ENCODE results near the gene HPN.
A peak's percentile ranks its signal among the peaks of the same experiment; 100 is the strongest.

The HPN gene

GRCh38 chr19:35039881-35040825, 1.4 kb upstream of the HPN start:
- peaks cover 13% of the 10 kb centered on the region for H3K79me1 ChIP-seq (ENCODE audit: low read length)
- H2AFZ ChIP-seq (ENCODE audit: insufficient read depth, low read length, poor library complexity) = no peak overlapping the region
- H2AK5ac ChIP-seq (ENCODE audit: low read length) = no peak overlapping the region
- no peaks in the 10 kb centered on the region for H3K36me3 ChIP-seq (ENCODE audit: control insufficient read depth in 1 of 2, insufficient read depth in 2 of 2, low read length in 2 of 2)
- H3K9me3 ChIP-seq (ENCODE audit: insufficient read depth, low read depth, low read length) = peaks cover 3% of the 10 kb centered on the region
- H3K4me3 ChIP-seq (ENCODE audit: low read depth, low read length) = peak overlapping the region; percentile 15
- peak overlapping the region; percentile 5 for H2BK12ac ChIP-seq (ENCODE audit: low read length)
- no peak overlapping the region for H4K8ac ChIP-seq (ENCODE audit: low read depth, low read length)
- H2BK120ac ChIP-seq (ENCODE audit: insufficient read depth, low read length, poor library complexity) = no peak overlapping the region
- DNase-seq = no peak
- H4K12ac ChIP-seq (ENCODE audit: low read depth, low read length) = no peak overlapping the region
- H3K4ac ChIP-seq (ENCODE audit: low read depth, low read length) = no peak overlapping the region
- H3K27me3 ChIP-seq (ENCODE audit: insufficient read depth, low read length) = no peaks in the 10 kb centered on the region
- H2BK5ac ChIP-seq (ENCODE audit: low read depth, low read length, poor library complexity) = no peak overlapping the region
- no peak overlapping the region for H3K23ac ChIP-seq (ENCODE audit: low read length)
- H3K9ac ChIP-seq (ENCODE audit: low read length) = no peak overlapping the region
- no peak overlapping the region for H3K27ac ChIP-seq (ENCODE audit: low read depth, low read length)
- no peak overlapping the region for H3K18ac ChIP-seq (ENCODE audit: low read length)
- no peak overlapping the region for H3K14ac ChIP-seq (ENCODE audit: low read length)
- H3K4me2 ChIP-seq (ENCODE audit: low read length) = peak overlapping the region; percentile 81
- H3K79me2 ChIP-seq (ENCODE audit: control insufficient read depth, insufficient read depth, low read length, poor library complexity) = no peaks in the 10 kb centered on the region
- H3K4me1 ChIP-seq (ENCODE audit: control insufficient read depth in 1 of 2, insufficient read depth in 2 of 2, low read length in 2 of 2) = peaks cover 13 to 17% of the 10 kb centered on the region in 2 experiments
- no CpG with 5 or more reads among the region's 39 CpGs for WGBS (ENCODE audit: extremely low coverage, insufficient coverage, insufficient read length)
- peak overlapping the region; percentile 1 for H4K91ac ChIP-seq (ENCODE audit: low read depth, low read length)

- Histone ChIP-seq H4K91ac (ENCODE audit: low read depth, low read length) (peak overlapping the region; percentile 91), H4K12ac (ENCODE audit: low read depth, low read length) (peak overlapping the region; percentile 55), H2AK5ac (ENCODE audit: low read length) (peak overlapping the region; percentile 11), H3K27me3 (ENCODE audit: insufficient read depth, low read length) (no peaks in the 10 kb centered on the region), H3K27ac (ENCODE audit: low read depth, low read length) (peak overlapping the region; percentile 72), H3K79me1 (ENCODE audit: low read length) (peaks cover 13% of the 10 kb centered on the region), H3K4me2 (ENCODE audit: low read length) (peak overlapping the region; percentile 81), H4K8ac (ENCODE audit: low read depth, low read length) (peak overlapping the region; percentile 80), H2BK12ac (ENCODE audit: low read length) (peak overlapping the region; percentile 58), H3K4ac (ENCODE audit: low read depth, low read length) (peak overlapping the region; percentile 57), H3K4me1 (ENCODE audit: control insufficient read depth in 1 of 2, insufficient read depth in 2 of 2, low read length in 2 of 2) (peaks cover 13 to 17% of the 10 kb centered on the region in 2 experiments), H3K4me3 (ENCODE audit: low read depth, low read length) (peak overlapping the region; percentile 55), H3K18ac (ENCODE audit: low read length) (peak overlapping the region; percentile 74), H3K9ac (ENCODE audit: low read length) (peak overlapping the region; percentile 33), H2BK5ac (ENCODE audit: low read depth, low read length, poor library complexity) (peak overlapping the region; percentile 77), H2BK120ac (ENCODE audit: insufficient read depth, low read length, poor library complexity) (peak overlapping the region; percentile 79), H3K36me3 (ENCODE audit: control insufficient read depth in 1 of 2, insufficient read depth in 2 of 2, low read length in 2 of 2) (no peaks in the 10 kb centered on the region), H3K23ac (ENCODE audit: low read length) (no peak overlapping the region), H3K9me3 (ENCODE audit: insufficient read depth, low read depth, low read length) (peaks cover 3% of the 10 kb centered on the region), H3K14ac (ENCODE audit: low read length) (peak overlapping the region; percentile 82), H3K79me2 (ENCODE audit: control insufficient read depth, insufficient read depth, low read length, poor library complexity) (no peaks in the 10 kb centered on the region), H2AFZ (ENCODE audit: insufficient read depth, low read length, poor library complexity) (peak overlapping the region; percentile 81)
- WGBS (ENCODE audit: extremely low coverage, insufficient coverage, insufficient read length) = no CpG with 5 or more reads among the region's 36 CpGs
- peak in 1 of 2 donors; percentile 26 for DNase-seq
Observed at GRCh38 chr19:35040826-35041547, 534 bp upstream of the HPN start.

GRCh38 chr19:35042056-35042730, 672 bp downstream of the HPN start:
- Histone ChIP-seq H2AFZ (ENCODE audit: insufficient read depth, low read length, poor library complexity) (peak overlapping the region; percentile 37), H3K79me2 (ENCODE audit: control insufficient read depth, insufficient read depth, low read length, poor library complexity) (no peaks in the 10 kb centered on the region), H3K4me3 (ENCODE audit: low read depth, low read length) (no peak overlapping the region), H4K8ac (ENCODE audit: low read depth, low read length) (peak overlapping the region; percentile 73), H2BK120ac (ENCODE audit: insufficient read depth, low read length, poor library complexity) (peak overlapping the region; percentile 40), H3K36me3 (ENCODE audit: control insufficient read depth in 1 of 2, insufficient read depth in 2 of 2, low read length in 2 of 2) (no peaks in the 10 kb centered on the region), H2BK12ac (ENCODE audit: low read length) (peak overlapping the region; percentile 62), H4K12ac (ENCODE audit: low read depth, low read length) (peak overlapping the region; percentile 65), H3K14ac (ENCODE audit: low read length) (peak overlapping the region; percentile 5), H3K4me1 (ENCODE audit: control insufficient read depth in 1 of 2, insufficient read depth in 2 of 2, low read length in 2 of 2) (peaks cover 13 to 17% of the 10 kb centered on the region in 2 experiments), H3K27me3 (ENCODE audit: insufficient read depth, low read length) (no peaks in the 10 kb centered on the region), H3K9ac (ENCODE audit: low read length) (no peak overlapping the region), H3K23ac (ENCODE audit: low read length) (no peak overlapping the region), H3K27ac (ENCODE audit: low read depth, low read length) (no peak overlapping the region), H2BK5ac (ENCODE audit: low read depth, low read length, poor library complexity) (no peak overlapping the region), H3K9me3 (ENCODE audit: insufficient read depth, low read depth, low read length) (peaks cover 3% of the 10 kb centered on the region), H3K4ac (ENCODE audit: low read depth, low read length) (peak overlapping the region; percentile 60), H3K79me1 (ENCODE audit: low read length) (peaks cover 13% of the 10 kb centered on the region), H4K91ac (ENCODE audit: low read depth, low read length) (peak overlapping the region; percentile 75), H3K18ac (ENCODE audit: low read length) (peak overlapping the region; percentile 28), H2AK5ac (ENCODE audit: low read length) (peak overlapping the region; percentile 91), H3K4me2 (ENCODE audit: low read length) (peak overlapping the region; percentile 39)
- no CpG with 5 or more reads among the region's 14 CpGs for WGBS (ENCODE audit: extremely low coverage, insufficient coverage, insufficient read length)
- no peak for DNase-seq

GRCh38 chr19:35042954-35043604, 1.6 kb downstream of the HPN start:
- H3K36me3 ChIP-seq (ENCODE audit: control insufficient read depth in 1 of 2, insufficient read depth in 2 of 2, low read length in 2 of 2) = no peaks in the 10 kb centered on the region
- H3K14ac ChIP-seq (ENCODE audit: low read length) = no peak overlapping the region
- no peak overlapping the region for H4K8ac ChIP-seq (ENCODE audit: low read depth, low read length)
- no peak overlapping the region for H4K91ac ChIP-seq (ENCODE audit: low read depth, low read length)
- no CpG with 5 or more reads among the region's 14 CpGs for WGBS (ENCODE audit: extremely low coverage, insufficient coverage, insufficient read length)
- H3K18ac ChIP-seq (ENCODE audit: low read length) = no peak overlapping the region
- no peak overlapping the region for H4K12ac ChIP-seq (ENCODE audit: low read depth, low read length)
- no peak overlapping the region for H2BK120ac ChIP-seq (ENCODE audit: insufficient read depth, low read length, poor library complexity)
- no peak for DNase-seq
- peaks cover 13% of the 10 kb centered on the region for H3K79me1 ChIP-seq (ENCODE audit: low read length)
- H3K23ac ChIP-seq (ENCODE audit: low read length) = no peak overlapping the region
- no peaks in the 10 kb centered on the region for H3K79me2 ChIP-seq (ENCODE audit: control insufficient read depth, insufficient read depth, low read length, poor library complexity)
- H3K4me3 ChIP-seq (ENCODE audit: low read depth, low read length) = no peak overlapping the region
- H2AFZ ChIP-seq (ENCODE audit: insufficient read depth, low read length, poor library complexity) = no peak overlapping the region
- H3K27ac ChIP-seq (ENCODE audit: low read depth, low read length) = no peak overlapping the region
- no peak overlapping the region for H3K4me2 ChIP-seq (ENCODE audit: low read length)
- no peak overlapping the region for H3K9ac ChIP-seq (ENCODE audit: low read length)
- H3K4me1 ChIP-seq (ENCODE audit: control insufficient read depth in 1 of 2, insufficient read depth in 2 of 2, low read length in 2 of 2) = peaks cover 13 to 17% of the 10 kb centered on the region in 2 experiments
- H3K27me3 ChIP-seq (ENCODE audit: insufficient read depth, low read length) = no peaks in the 10 kb centered on the region
- no peak overlapping the region for H2BK12ac ChIP-seq (ENCODE audit: low read length)
- no peak overlapping the region for H3K4ac ChIP-seq (ENCODE audit: low read depth, low read length)
- H2AK5ac ChIP-seq (ENCODE audit: low read length) = no peak overlapping the region
- no peak overlapping the region for H2BK5ac ChIP-seq (ENCODE audit: low read depth, low read length, poor library complexity)
- peaks cover 3% of the 10 kb centered on the region for H3K9me3 ChIP-seq (ENCODE audit: insufficient read depth, low read depth, low read length)
